HCEC 1CT (cell line): ENCODE measurements around the gene KRTAP5-1.
A peak's percentile ranks its signal among the peaks of the same experiment; 100 is the strongest.

ENCODE experiments used
- DNase-seq: peaks from one replicate; pipeline ENCODE4 v3.0.0-alpha.2; 2017

The KRTAP5-1 gene

GRCh38 chr11:1570896-1571759 is 14.0 kb downstream of the KRTAP5-1 start:
- no peak for DNase-seq

DNA sequence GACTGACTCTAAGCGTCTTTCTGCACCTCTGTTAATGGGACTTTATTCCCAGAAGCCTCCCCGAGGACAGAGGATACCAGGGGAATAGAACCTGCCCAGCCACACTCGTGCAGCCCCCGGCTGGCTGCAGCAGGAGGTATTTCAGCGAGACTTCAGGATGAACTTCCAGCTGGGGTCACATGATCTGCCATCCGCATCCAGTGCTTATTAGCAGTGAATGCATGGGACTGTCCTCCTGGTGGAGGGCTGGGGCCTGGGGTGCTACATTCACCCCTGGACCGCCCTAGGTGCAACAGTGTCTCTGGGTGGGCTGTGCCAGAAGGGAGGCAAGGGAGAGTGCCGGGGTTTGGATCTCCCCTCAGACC is 14.6 kb downstream of the KRTAP5-1 start:
- DNase-seq = no peak

GRCh38 chr11:1570001-1570453 is 15.1 kb downstream of the KRTAP5-1 start:
- no peak for DNase-seq

- DNase-seq = no peak
These were observed 15.8 kb downstream of the KRTAP5-1 start for GRCh38 chr11:1569251-1569780.

DNA sequence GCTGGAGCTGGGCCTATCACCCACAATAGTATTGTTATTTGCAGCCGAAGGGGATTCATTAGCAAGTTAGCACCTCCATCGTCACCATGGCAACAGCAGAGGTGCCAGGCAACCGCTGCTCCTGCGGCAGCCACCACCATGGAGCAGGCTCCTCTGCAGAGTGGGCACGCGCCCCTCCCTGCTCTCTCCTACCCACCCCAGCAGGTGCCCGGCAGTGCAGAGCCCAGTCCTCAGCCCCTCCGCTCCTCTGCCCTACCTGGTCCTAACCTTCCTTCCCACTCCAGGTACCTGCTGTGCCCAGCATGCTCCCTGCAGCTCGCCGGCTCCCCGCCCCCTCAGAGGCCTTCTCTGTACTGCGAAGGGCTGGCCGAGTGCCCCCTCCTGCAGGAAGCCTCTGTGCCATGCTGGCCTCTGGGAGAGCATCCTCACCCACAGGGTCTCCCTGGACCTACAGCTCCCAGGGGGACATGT is 16.6 kb downstream of the KRTAP5-1 start:
- no peak for DNase-seq

DNA sequence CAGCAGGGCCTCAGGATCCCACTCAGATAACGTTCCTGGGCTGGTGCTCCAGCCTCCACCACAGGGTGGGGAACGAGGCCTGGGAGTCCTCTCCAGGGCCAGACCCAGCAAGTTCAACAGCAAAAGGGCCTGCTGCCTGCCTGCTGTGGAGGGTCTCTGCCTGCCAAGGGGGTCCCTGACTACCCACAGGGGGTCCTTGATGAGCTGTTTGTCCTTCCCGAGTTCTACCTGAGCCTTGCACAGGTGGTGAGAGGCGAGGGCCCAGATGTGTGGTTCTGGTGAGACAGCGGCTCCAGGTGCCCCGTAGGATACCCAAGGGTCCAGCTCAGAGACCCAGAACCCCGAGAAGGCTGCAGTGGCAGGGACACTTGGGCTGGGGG is 17.4 kb downstream of the KRTAP5-1 start:
- no peak for DNase-seq

DNA sequence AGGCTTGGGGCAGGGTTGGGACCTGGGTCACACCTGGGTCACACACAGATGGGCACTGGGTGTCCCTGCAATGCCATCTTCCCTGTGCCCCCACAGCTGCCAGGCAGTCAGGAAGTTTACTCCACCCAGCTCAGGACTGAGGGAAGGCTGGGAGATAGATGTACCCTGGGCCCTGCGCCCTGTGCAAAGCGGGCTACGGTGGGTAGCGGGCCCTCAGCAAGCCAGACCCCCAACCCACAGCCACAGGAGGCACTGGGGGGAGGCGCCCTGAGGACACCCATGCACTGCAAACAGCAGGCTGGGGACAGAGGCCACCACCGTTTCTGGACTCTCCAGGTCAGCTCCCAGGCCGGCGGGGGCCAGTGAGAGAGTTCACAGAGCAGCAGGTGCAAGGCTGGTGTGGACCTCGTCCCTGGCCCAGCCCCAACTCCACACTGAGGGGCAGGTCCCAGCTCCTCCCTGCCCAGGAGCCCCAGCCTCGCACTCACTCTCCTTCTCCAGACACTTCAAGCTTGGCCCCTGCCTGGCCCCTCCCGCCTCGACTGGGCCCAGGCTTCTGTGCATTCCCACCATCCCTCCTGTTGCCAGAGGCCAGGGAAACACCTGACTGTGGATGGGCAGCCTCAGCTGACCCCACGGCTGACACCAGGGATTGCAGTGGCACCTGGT is 17.9 kb downstream of the KRTAP5-1 start:
- DNase-seq = no peak

- no peak for DNase-seq
These were observed 18.6 kb downstream of the KRTAP5-1 start for GRCh38 chr11:1566381-1567051.

DNA sequence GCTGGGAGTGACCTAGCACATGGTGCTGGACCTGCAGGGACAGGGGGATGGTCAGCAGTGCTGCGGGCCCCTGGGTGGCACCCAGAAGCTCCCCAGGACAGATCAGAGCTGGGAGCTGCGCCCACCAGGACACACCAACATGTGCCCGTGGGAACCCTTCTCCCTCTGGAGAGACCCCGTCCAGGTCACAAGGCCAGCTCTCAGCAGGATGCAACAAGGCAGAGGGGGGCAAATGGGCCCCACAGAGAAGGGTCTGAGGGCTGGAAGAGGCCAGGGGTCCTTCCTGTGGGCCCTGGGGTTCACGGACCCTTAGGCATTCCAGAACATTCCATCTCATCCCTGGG is 19.2 kb downstream of the KRTAP5-1 start:
- DNase-seq = no peak

GRCh38 chr11:1565173-1565903 is 19.7 kb downstream of the KRTAP5-1 start:
- DNase-seq = no peak

DNA sequence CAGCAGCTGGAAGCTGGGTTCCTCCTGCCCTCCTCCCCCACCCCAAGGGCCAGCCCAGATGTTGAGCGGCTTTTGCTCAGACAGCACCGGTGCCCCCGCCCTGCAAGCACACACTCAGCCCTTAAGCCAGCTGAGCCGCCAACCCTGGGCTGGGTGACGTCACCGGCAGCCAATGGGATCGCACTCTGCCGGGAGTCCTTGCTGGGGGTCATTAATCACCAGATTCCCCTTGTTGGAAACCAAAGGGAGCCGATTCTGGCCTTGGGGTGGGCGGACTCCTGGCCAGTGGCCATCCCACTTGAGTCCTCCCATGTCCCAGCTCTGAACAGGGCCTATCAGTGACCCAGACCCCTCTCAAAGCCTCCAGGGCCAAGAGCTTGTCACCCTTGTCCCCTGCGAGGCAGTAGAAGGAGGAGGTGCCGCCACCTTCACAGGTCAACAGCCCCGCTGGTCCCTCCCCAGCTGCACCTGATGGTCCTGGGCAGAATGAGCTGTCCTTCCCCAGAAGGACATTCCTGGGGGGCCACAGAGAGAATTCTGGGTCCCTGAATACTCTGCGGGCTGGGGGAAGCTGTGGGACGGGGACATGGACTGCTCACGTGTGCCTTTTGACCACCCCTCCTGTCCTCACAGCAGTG is 20.4 kb downstream of the KRTAP5-1 start:
- DNase-seq = peak; percentile 60

GRCh38 chr11:1563697-1564534 is 21.2 kb downstream of the KRTAP5-1 start:
- no peak for DNase-seq

DNA sequence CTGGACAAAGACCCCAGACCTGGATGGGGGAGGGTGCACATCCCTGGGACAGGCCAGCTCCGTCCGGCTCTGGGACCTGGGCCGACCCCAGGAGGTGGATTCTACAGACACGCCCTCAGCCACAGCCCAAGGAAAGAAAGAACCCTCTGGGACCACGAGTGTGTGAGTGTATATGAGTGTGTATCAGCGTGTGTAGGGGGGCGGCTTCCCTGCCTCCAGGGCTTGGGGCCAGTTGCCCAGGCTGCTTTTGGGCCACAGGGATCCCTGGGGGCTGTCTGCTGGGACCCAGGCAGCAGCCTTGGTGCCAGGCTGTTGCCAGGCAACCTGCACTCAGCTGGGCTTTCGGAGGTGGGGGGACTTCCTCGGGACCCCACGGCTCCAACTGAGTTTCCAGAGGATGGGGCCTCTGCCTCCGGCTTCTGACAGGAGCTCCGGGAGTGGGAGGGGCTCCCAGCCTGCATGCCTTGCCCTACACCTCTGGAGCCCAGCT is 21.9 kb downstream of the KRTAP5-1 start:
- DNase-seq = no peak

DNA sequence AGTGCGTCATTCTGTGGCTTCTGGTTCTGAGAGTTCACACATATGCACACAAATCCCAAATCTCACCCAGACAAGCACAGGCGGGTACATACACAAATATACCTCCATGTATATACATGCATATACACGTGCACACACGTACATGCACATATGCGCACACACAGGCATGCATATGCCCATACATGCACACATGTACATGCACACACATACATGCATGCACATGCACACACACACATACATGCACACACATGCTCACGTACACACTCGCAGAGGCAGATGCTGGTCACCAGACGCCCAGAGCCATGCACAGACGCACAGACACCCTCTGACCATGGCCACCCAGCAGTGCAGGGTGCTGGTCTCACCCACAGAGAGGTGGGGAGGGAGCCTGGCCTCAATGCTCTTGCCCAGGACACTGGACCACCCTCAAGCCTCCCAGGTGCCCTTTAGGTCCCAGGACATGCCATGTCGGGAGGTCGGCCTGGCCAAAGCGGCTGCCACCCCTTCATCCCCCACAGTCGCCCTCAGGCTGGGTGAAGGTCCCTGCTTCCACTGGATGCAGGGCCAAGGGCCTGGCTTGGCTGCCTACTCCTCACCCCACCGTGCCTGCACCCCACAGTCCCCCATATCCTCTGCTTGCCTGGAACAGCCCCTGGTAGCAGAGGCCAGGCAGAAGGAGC is 22.5 kb downstream of the KRTAP5-1 start:
- DNase-seq = no peak

DNA sequence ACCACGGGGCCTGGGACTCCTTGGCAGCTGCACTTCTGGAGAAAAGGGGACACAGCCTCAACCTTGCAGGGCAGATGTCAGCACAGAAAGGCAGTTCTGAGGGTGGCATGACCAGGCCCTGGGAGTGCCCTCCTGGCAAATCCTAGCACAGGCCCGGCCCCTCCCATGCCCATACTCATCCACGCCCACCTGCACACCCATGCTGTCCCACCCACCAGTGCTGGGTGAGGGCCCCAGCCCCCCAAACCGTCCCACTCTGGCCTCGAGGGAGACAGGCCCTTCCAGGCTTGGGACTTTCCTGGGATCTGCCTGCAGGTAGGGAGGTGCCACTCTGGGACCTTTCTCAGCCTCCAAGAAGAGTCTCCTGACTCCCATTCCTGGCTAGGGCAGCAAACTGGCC is 23.1 kb downstream of the KRTAP5-1 start:
- DNase-seq = no peak

DNA sequence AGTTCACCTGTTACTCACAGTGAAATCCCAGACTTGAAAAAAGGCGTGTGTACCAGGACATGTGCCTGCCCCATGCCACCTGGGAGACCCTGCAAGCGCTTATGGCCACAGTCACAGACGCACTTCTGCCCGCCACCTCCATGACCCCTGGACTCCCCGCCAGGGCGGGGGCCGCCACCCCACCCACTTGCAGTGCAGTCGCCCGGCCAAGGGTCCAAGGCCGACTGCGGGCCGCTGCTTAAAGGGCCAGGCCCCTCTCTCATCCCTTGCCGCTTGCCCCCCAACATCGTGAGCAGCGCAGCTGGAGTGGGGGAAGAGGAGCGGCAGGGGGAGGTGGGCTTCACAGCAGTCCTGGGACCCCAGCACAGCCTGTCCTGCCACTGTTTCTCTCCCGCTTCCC is 23.8 kb downstream of the KRTAP5-1 start:
- DNase-seq = no peak

DNA sequence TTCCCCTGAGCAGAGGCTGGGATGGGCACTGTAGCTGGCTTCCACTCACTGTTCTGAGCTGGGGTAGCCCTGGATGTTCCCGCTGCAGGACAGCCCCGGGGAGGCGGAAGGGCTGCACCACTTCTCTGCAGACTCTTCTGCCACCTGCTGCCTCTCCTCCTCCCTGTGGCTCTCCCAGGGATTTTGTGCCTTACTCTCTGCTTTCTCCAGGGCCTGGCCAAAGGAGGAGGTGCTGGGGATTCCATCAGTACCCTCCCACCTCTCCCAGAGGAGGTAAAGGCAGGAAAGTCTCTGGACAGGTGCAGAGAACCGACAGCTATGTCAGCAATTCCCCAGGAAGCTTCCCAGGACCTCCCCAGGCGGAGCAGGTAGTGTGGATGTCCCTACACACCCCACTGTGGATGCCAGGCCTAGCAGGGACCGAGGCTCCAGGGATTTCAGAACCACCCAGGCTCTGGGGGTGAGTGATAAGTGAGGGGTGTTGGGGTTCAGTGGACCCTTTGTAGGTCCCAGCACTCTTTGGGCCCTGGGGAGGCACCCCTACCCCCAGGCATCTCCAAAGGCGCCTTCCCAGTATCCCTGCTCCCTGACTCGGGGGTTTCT is 24.3 kb downstream of the KRTAP5-1 start:
- DNase-seq = no peak

DNA sequence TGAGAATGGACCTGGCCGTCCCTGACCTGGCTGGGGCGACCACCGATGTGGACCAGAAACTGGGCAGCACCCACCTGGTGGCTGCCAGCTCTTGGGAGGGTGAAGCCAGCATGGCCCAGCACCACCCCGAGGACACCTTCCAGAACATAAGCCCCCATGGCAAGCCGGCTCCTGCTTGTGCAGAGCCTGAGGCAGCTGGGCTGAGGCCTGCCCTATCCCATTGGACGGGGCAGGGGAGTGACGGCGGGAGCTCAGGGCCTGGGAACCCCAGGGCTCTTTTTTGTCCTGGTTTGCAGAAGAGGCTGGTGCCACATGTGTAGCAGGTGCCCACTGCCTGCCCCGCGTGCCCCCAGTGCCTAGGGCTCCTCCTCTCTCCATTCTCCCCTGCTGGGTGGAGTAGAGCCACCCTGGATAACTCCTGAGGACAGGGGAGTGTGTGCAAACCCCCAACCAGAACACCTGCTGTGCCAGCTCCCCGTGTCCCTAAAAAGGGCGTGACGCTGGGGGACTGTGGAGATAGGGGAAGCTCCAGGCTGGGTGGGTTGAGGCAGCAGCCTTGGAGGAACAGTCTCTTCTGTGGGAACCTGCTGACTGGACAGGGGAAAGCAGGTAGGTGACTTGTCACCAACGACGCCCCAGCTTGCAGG is 25.0 kb downstream of the KRTAP5-1 start:
- DNase-seq = no peak

- no peak for DNase-seq
These were observed 25.8 kb downstream of the KRTAP5-1 start for GRCh38 chr11:1559111-1559951.
